IMR-90 (cell line): ENCODE measurements around the gene DDHD1. TPM values are rescaled to one million over a fixed set of nuclear protein-coding genes. Genes with fewer than 3 reads are reported as not detected.

Source experiments
- ATAC-seq: fragments of 200-7000 bp; cut with Tn5 transposase; 2 replicates; pipeline ENCODE4 v1.9.1; 2020; ENCODE audit warnings: low read depth, mild to moderate bottlenecking, moderate library complexity
- Bru-seq: library from RNA; stranded (reverse); fragments of 400-500 nt; gene quantifications from one replicate; lab custom pipeline; 2021; lab: Mats Ljungman, UMichigan
- BruChase-seq, 2 experiments: library from RNA; stranded (reverse); fragments of 400-500 nt; gene quantifications; one replicate each; lab custom pipeline; 2021; lab: Mats Ljungman, UMichigan
- BruUV-seq: library from RNA; stranded (reverse); fragments of 400-500 nt; replicated peaks from 2 replicates; lab custom pipeline; 2021; lab: Mats Ljungman, UMichigan
- CTCF ChIA-PET: fragments of 300-600 bp; formaldehyde crosslinking; extraction: SDS; loops from one replicate; lab custom pipeline; 2021; ENCODE audit warnings: antibody characterized with exemption; lab: Yijun Ruan, JAX
- POLR2A ChIA-PET: fragments of 300-600 bp; sonication (Branson Sonifier 250); formaldehyde crosslinking; loops from one replicate; lab custom pipeline; 2022; ENCODE audit warnings: antibody characterized with exemption; ENCODE audit not compliant: unreplicated experiment; lab: Charles Lee
- DNase-seq: peaks from one replicate; pipeline ENCODE4 v3.0.0; 2013
- H2AFZ ChIP-seq: replicated peaks from 2 replicates; pipeline ENCODE3; 2013; ENCODE audit warnings: low read length, mild to moderate bottlenecking; ENCODE audit not compliant: poor library complexity
- H2AK5ac ChIP-seq: 2 replicates; pipeline ENCODE4 v1.6.1; 2013; ENCODE audit warnings: low read depth, low read length, inconsistent platforms
- H2AK9ac ChIP-seq: replicated peaks from 2 replicates; pipeline ENCODE3; 2013; ENCODE audit warnings: mild to moderate bottlenecking, low read depth, low read length, moderate library complexity; ENCODE audit not compliant: poor library complexity
- H2BK120ac ChIP-seq: 2 replicates; pipeline ENCODE4 v1.6.1; 2013; ENCODE audit warnings: low read depth, low read length, inconsistent platforms
- H2BK15ac ChIP-seq: 3 replicates; pipeline ENCODE4 v1.6.1; 2013; ENCODE audit warnings: low read depth, low read length, inconsistent platforms
- H2BK20ac ChIP-seq: 2 replicates; pipeline ENCODE4 v1.6.1; 2013; ENCODE audit warnings: low read depth, mild to moderate bottlenecking, inconsistent platforms, low read length, moderate library complexity
- H2BK5ac ChIP-seq: 2 replicates; pipeline ENCODE4 v1.6.1; 2013; ENCODE audit warnings: mild to moderate bottlenecking, low read depth, low read length, inconsistent platforms; ENCODE audit not compliant: poor library complexity, severe bottlenecking
- H3K14ac ChIP-seq: replicated peaks from 2 replicates; pipeline ENCODE4 v1.6.1; 2013; ENCODE audit warnings: low read depth, low read length, inconsistent platforms
- H3K18ac ChIP-seq: 2 replicates; pipeline ENCODE4 v1.6.1; 2013; ENCODE audit warnings: low read depth, low read length, control low read depth
- H3K23ac ChIP-seq: 2 replicates; pipeline ENCODE4 v1.6.1; 2013; ENCODE audit warnings: low read depth, low read length, inconsistent platforms
- H3K27ac ChIP-seq: 2 replicates; pipeline ENCODE4 v1.5.1; 2013; ENCODE audit warnings: mild to moderate bottlenecking, control low read depth, low read length; ENCODE audit not compliant: insufficient read depth
- H3K27me3 ChIP-seq: 2 replicates; pipeline ENCODE4 v1.6.1; 2013; ENCODE audit warnings: low read length; ENCODE audit not compliant: control insufficient read depth, insufficient read depth
- H3K36me3 ChIP-seq: 2 replicates; pipeline ENCODE4 v1.6.1; 2013; ENCODE audit warnings: low read length, mixed read lengths; ENCODE audit not compliant: control insufficient read depth, insufficient read depth
- H3K4ac ChIP-seq: 2 replicates; pipeline ENCODE4 v1.6.1; 2013; ENCODE audit warnings: low read depth, low read length, inconsistent platforms
- H3K4me1 ChIP-seq: 2 replicates; pipeline ENCODE4 v1.6.1; 2013; ENCODE audit warnings: low read length, mixed read lengths; ENCODE audit not compliant: control insufficient read depth, insufficient read depth
- H3K4me2 ChIP-seq: 2 replicates; pipeline ENCODE4 v1.6.1; 2013; ENCODE audit warnings: low read depth, mild to moderate bottlenecking, control low read depth, low read length, moderate library complexity
- H3K4me3 ChIP-seq: 2 replicates; pipeline ENCODE4 v1.5.1; 2013; ENCODE audit warnings: low read depth, mild to moderate bottlenecking, control low read depth, low read length, moderate library complexity; ENCODE audit not compliant: insufficient read depth
- H3K56ac ChIP-seq: 2 replicates; pipeline ENCODE4 v1.6.1; 2013; ENCODE audit warnings: low read length, inconsistent platforms; ENCODE audit not compliant: insufficient read depth; ENCODE audit errors: extremely low read depth
- H3K79me1 ChIP-seq, 2 experiments: 2 replicates each; pipeline ENCODE4 v1.6.1; 2013; ENCODE audit warnings: low read length in 2 of 2, inconsistent platforms in 1 of 2, low read depth in 1 of 2
- H3K9ac ChIP-seq: 2 replicates; pipeline ENCODE4 v1.6.1; 2013; ENCODE audit warnings: low read depth, low read length, control low read depth
- H3K9me1 ChIP-seq: 2 replicates; pipeline ENCODE4 v1.6.1; 2013; ENCODE audit warnings: low read length, inconsistent platforms; ENCODE audit not compliant: insufficient read depth
- H3K9me3 ChIP-seq: 2 replicates; pipeline ENCODE4 v1.6.1; 2013; ENCODE audit warnings: low read length; ENCODE audit not compliant: control insufficient read depth, insufficient read depth
- H4K20me1 ChIP-seq: 2 replicates; pipeline ENCODE4 v1.6.1; 2013; ENCODE audit warnings: low read length, inconsistent platforms; ENCODE audit not compliant: insufficient read depth
- H4K5ac ChIP-seq: 2 replicates; pipeline ENCODE4 v1.6.1; 2013; ENCODE audit warnings: mild to moderate bottlenecking, low read depth, low read length, control low read depth
- H4K8ac ChIP-seq, 2 experiments: 2 replicates each; pipeline ENCODE4 v1.6.1; 2013; ENCODE audit warnings: low read depth in 2 of 2, low read length in 2 of 2, control low read depth in 1 of 2, inconsistent platforms in 1 of 2
- H4K91ac ChIP-seq: 2 replicates; pipeline ENCODE4 v1.6.1; 2013; ENCODE audit warnings: low read depth, low read length, inconsistent platforms; ENCODE audit not compliant: insufficient read depth
- CHD1 ChIP-seq: IDR thresholded peaks from 2 replicates; pipeline ENCODE4 v1.6.1; 2012; ENCODE audit warnings: low read depth, low read length, improper control_type of control experiment
- MAZ ChIP-seq: IDR thresholded peaks from 2 replicates; pipeline ENCODE4 v1.6.1; 2012; ENCODE audit warnings: low read depth, mild to moderate bottlenecking, low read length, improper control_type of control experiment, moderate library complexity, borderline replicate concordance
- MXI1 ChIP-seq: IDR thresholded peaks from 2 replicates; pipeline ENCODE4 v1.6.1; 2012; ENCODE audit warnings: low read depth, mild to moderate bottlenecking, low read length, moderate library complexity, borderline replicate concordance
- NFE2L2 ChIP-seq: fragments of 150-350 bp; IDR thresholded peaks from 2 replicates; pipeline ENCODE4 v1.6.1; 2016; ENCODE audit warnings: low read depth, mild to moderate bottlenecking, low read length
- POLR2A ChIP-seq: IDR thresholded peaks from 2 replicates; pipeline ENCODE4 v1.6.1; 2012; ENCODE audit warnings: mild to moderate bottlenecking, low read depth, low read length
- RCOR1 ChIP-seq: IDR thresholded peaks from 2 replicates; pipeline ENCODE4 v1.6.1; 2012; ENCODE audit warnings: mild to moderate bottlenecking, low read length, improper control_type of control experiment; ENCODE audit not compliant: insufficient replicate concordance
- USF2 ChIP-seq: fragments of 150-350 bp; IDR thresholded peaks from 2 replicates; pipeline ENCODE4 v1.6.1; 2017; ENCODE audit warnings: mild to moderate bottlenecking, antibody characterized with exemption, low read length, low read depth
- WGBS, 2 experiments: methylation state at CpG; one replicate each; pipeline versions ENCODE4 v1.1.5 to v1.1.7; 2013; ENCODE audit warnings: missing lambda C conversion rate in 2 of 2; ENCODE audit not compliant: insufficient read length in 1 of 2; ENCODE audit errors: extremely low coverage in 2 of 2; 5-methylcytosine and 5-hydroxymethylcytosine counted together
- dilution Hi-C: fragments of 300-500 bp; cut with HindIII; formaldehyde crosslinking; loops from one replicate; pipeline ENCODE4 v1.14.3; 2018; ENCODE audit warnings: low sequenced_read_pairs; ENCODE audit not compliant: unreplicated experiment
- in situ Hi-C: fragments of 300-500 bp; cut with MboI; formaldehyde crosslinking; loops from 3 replicates; pipeline ENCODE4 v1.14.3; 2019; ENCODE audit warnings: low sequenced_read_pairs, inconsistent platforms, mixed read lengths
- intact Hi-C: fragments of 100-400 bp; cut with micrococcal nuclease; formaldehyde crosslinking; loops from 2 replicates; pipeline ENCODE4 v1.10.0; 2022
- long read RNA-seq: library from polyadenylated mRNA; unstranded; transcript quantifications from one replicate; pipeline ENCODE4 v2.0.0, GENCODE V29; 2021; ENCODE audit not compliant: unreplicated experiment
- polyA plus RNA-seq, 3 experiments: library from polyadenylated mRNA; depleted of rRNA; stranded (reverse); fragments of >200 nt; gene quantifications; 2 replicates each; pipeline ENCODE4 v1.2.3, GENCODE V29; 2012; ENCODE audit warnings: low replicate concordance in 1 of 3
- total RNA-seq: library from RNA; depleted of rRNA; stranded (reverse); fragments of >200 nt; gene quantifications from 2 replicates; pipeline ENCODE4 v1.2.3, GENCODE V29; 2012; rRNA removed

The DDHD1 gene
- total RNA-seq (9.0 and 14.2 TPM in 2 replicates), polyA plus RNA-seq (2012; rRNA removed) (3.7 and 4.5 TPM in 2 replicates), Bru-seq, nascent RNA (percentile 83 among the genes with signal in this experiment), BruChase-seq, experiment 1, labeled RNA remaining after a 6-hour chase (percentile 76 among the genes with signal in this experiment), BruChase-seq, experiment 2, labeled RNA remaining after a 2-hour chase (percentile 83 among the genes with signal in this experiment)
- 1.3 and 1.4 TPM in 2 replicates for polyA plus RNA-seq (2012; cell fraction: cytosol; rRNA removed)
- polyA plus RNA-seq (2012; cell fraction: nucleus; rRNA removed; ENCODE audit: low replicate concordance): 1.9 and 10.8 TPM in 2 replicates
- long read RNA-seq, full-length matches to known transcripts: 31 of 40 reads
- long read RNA-seq, partial matches to known transcripts: 0 of 40 reads
- long read RNA-seq, other reads (novel, unspliced or antisense): 9 of 40 reads

GRCh38 chr14:53152887-53153701 lies at the start of gene DDHD1:
DDHD1 (minus strand) TSS chr14:53153323; CDS start chr14:53153098, 225 bp downstream.
- H2BK5ac ChIP-seq: peak within 1 kb of the TSS; percentile 53
- 0 out of 3 replicates have a peak within 1 kb of the TSS, but pooled peaks have one; percentile 9 for H2BK15ac ChIP-seq
- TF ChIP-seq RCOR1 (no peak), NFE2L2 (no peak), MAZ (peak; percentile 20; the same call in 1 of the 2 replicates), POLR2A (0 out of 2 replicates have a peak, but pooled peaks have one; percentile 22), USF2 (no peak), CHD1 (no peak), MXI1 (0 out of 2 replicates have a peak, but pooled peaks have one; percentile 18)
- H3K4me1 ChIP-seq: peaks cover 5% of the 10 kb centered on the region; the same call in 1 of the 2 replicates
- peaks cover 6% of the 10 kb centered on the region; the same call in 1 of the 2 replicates for H4K20me1 ChIP-seq
- H4K8ac ChIP-seq: peak within 1 kb of the TSS; percentile 98
- POLR2A ChIA-PET: interaction anchor here (0.7 kb wide), 1 partner anchor 287 kb away, joined by 3 read pairs; no protein-coding TSS in a partner anchor
- H3K27ac ChIP-seq: peak within 1 kb of the TSS; percentile 72
- H3K4me2 ChIP-seq: peak within 1 kb of the TSS; percentile 82
- peak within 1 kb of the TSS; percentile 2; the same call in 1 of the 2 replicates for H3K56ac ChIP-seq
- WGBS, 2 experiments: 4% methylated on average over 33 of the region's 93 CpGs; no CpG with 5 or more reads in 1 of the 2 experiments
- no peaks in the 10 kb centered on the region for H3K27me3 ChIP-seq
- H4K5ac ChIP-seq: peak within 1 kb of the TSS; percentile 98
- H3K9me1 ChIP-seq: peaks cover 10% of the 10 kb centered on the region
- peaks cover 18 to 33% of the 10 kb centered on the region in 2 experiments for H3K79me1 ChIP-seq
- H3K9ac ChIP-seq: peak within 1 kb of the TSS; percentile 78
- H3K18ac ChIP-seq: peak within 1 kb of the TSS; percentile 67
- peak within 1 kb of the TSS; percentile 80 for H2AK9ac ChIP-seq
- peak within 1 kb of the TSS; percentile 30; the same call in 1 of the 2 replicates for H2BK20ac ChIP-seq
- CTCF ChIA-PET: interaction anchor here (0.6 to 1.1 kb wide), 2 partner anchors 35 to 143 kb away, joined by 3 to 4 read pairs; no protein-coding TSS in a partner anchor
- no peaks in the 10 kb centered on the region for H3K36me3 ChIP-seq
- H2AK5ac ChIP-seq: peak within 1 kb of the TSS; percentile 32; the same call in 1 of the 2 replicates
- ATAC-seq: peak; percentile 88
- intact Hi-C loops: loop anchor here (5.0 to 10.0 kb wide), 3 partner anchors 154 to 408 kb away; partner anchors contain the start of gene FERMT2
- peak; percentile 65 for DNase-seq
- H3K23ac ChIP-seq: peak within 1 kb of the TSS; percentile 96
- in situ Hi-C loops: no loop called here
- BruUV-seq: no TSS peak
- H2AFZ ChIP-seq: peak within 1 kb of the TSS; percentile 98
- peak within 1 kb of the TSS; percentile 95 for H3K4me3 ChIP-seq
- peak within 1 kb of the TSS; percentile 87 for H3K4ac ChIP-seq
- H4K91ac ChIP-seq: peak within 1 kb of the TSS; percentile 64
- H2BK120ac ChIP-seq: peak within 1 kb of the TSS; percentile 78
- no peaks in the 10 kb centered on the region for H3K9me3 ChIP-seq
- H3K14ac ChIP-seq: peak within 1 kb of the TSS; percentile 83
- dilution Hi-C loops: no loop called here
